Keratinocyte (primary cell): ENCODE measurements around the gene MS4A6A. TPM values are rescaled to one million over a fixed set of nuclear protein-coding genes. Genes with fewer than 3 reads are reported as not detected.

Experiments
- DNase-seq: peaks from one replicate; pipeline ENCODE4 v3.0.0-alpha.2; 2011; ENCODE audit warnings: low read depth, missing footprints, low spot score
- FAIRE-seq: peaks from 2 replicates; lab custom pipeline; 2011; peaks lifted over from hg19 to GRCh38; lab: Jason Lieb, UNC
- H2AFZ ChIP-seq: 2 replicates; pipeline ENCODE4 v1.6.0; 2012; ENCODE audit warnings: low read length, control low read depth, inconsistent platforms; ENCODE audit not compliant: control insufficient read depth
- H3K27ac ChIP-seq: 2 replicates; pipeline ENCODE4 v1.5.1; 2011; ENCODE audit warnings: low read length; ENCODE audit not compliant: control insufficient read depth, insufficient read depth
- H3K27me3 ChIP-seq: 3 replicates; pipeline ENCODE4 v1.6.0; 2011; ENCODE audit warnings: low read length; ENCODE audit not compliant: control insufficient read depth, insufficient read depth; ENCODE audit errors: extremely low read depth
- H3K36me3 ChIP-seq, 2 experiments: 2 replicates in 1 of 2; 3 replicates in 1 of 2; pipeline ENCODE4 v1.5.1; 2011; ENCODE audit warnings: low read length in 2 of 2, mild to moderate bottlenecking in 1 of 2; ENCODE audit not compliant: control insufficient read depth in 2 of 2, insufficient read depth in 2 of 2; ENCODE audit errors: extremely low read depth in 1 of 2
- H3K4me1 ChIP-seq: 3 replicates; pipeline ENCODE4 v1.5.1; 2011; ENCODE audit warnings: low read length; ENCODE audit not compliant: control insufficient read depth, insufficient read depth; ENCODE audit errors: extremely low read depth
- H3K4me2 ChIP-seq: 3 replicates; pipeline ENCODE4 v1.6.0; 2011; ENCODE audit warnings: low read depth, low read length; ENCODE audit not compliant: control insufficient read depth, insufficient read depth; ENCODE audit errors: extremely low read depth
- H3K4me3 ChIP-seq, 3 experiments: fragments of 200-600 bp in 1 of 3; sonication (generic) in 1 of 3; 2 replicates in 2 of 3; 3 replicates in 1 of 3; pipeline ENCODE4 v1.5.1; 2011 to 2016; ENCODE audit warnings: low read length in 3 of 3, mild to moderate bottlenecking in 3 of 3, control low read depth in 2 of 3, inconsistent platforms in 1 of 3, low read depth in 1 of 3, mixed read lengths in 1 of 3, mixed run types in 1 of 3, moderate library complexity in 1 of 3; ENCODE audit not compliant: control insufficient read depth in 2 of 3, insufficient read depth in 2 of 3; ENCODE audit errors: extremely low read depth in 1 of 3
- H3K79me2 ChIP-seq: 2 replicates; pipeline ENCODE4 v1.6.0; 2012; ENCODE audit warnings: low read length; ENCODE audit not compliant: control insufficient read depth, insufficient read depth
- H3K9ac ChIP-seq: 3 replicates; pipeline ENCODE4 v1.6.0; 2011; ENCODE audit warnings: low read length; ENCODE audit not compliant: control insufficient read depth, insufficient read depth; ENCODE audit errors: extremely low read depth
- H3K9me1 ChIP-seq: 3 replicates; pipeline ENCODE4 v1.6.0; 2011; ENCODE audit warnings: low read length; ENCODE audit not compliant: control insufficient read depth, insufficient read depth; ENCODE audit errors: extremely low read depth
- H3K9me3 ChIP-seq: 2 replicates; pipeline ENCODE4 v1.5.1; 2012; ENCODE audit warnings: low read depth, low read length; ENCODE audit not compliant: control insufficient read depth
- H4K20me1 ChIP-seq: 3 replicates; pipeline ENCODE4 v1.6.0; 2011; ENCODE audit warnings: low read length; ENCODE audit not compliant: control insufficient read depth, insufficient read depth; ENCODE audit errors: extremely low read depth
- CTCF ChIP-seq, 3 experiments: IDR thresholded peaks in 1 of 3; conservative IDR thresholded peaks in 1 of 3; optimal IDR thresholded peaks in 1 of 3; 2 replicates in 2 of 3; 3 replicates in 1 of 3; pipeline versions ENCODE3 to v1.5.1; 2011; ENCODE audit warnings: low read length in 3 of 3, mild to moderate bottlenecking in 3 of 3, moderate library complexity in 2 of 3, control low read depth in 1 of 3, inconsistent platforms in 1 of 3; ENCODE audit not compliant: insufficient read depth in 2 of 3; ENCODE audit errors: extremely low read depth in 1 of 3
- EZH2 ChIP-seq: IDR thresholded peaks from one replicate; pipeline ENCODE4 v1.6.1; 2012; ENCODE audit warnings: inconsistent platforms, mild to moderate bottlenecking, low read length, moderate library complexity
- dilution Hi-C: fragments of 300-500 bp; cut with MboI; formaldehyde crosslinking; loops from one replicate; pipeline ENCODE4 v1.7.0; 2020; ENCODE audit warnings: low sequenced_read_pairs; ENCODE audit not compliant: extremely low pct_ligation_motif_present
- polyA plus RNA-seq, 5 experiments: library from polyadenylated mRNA; depleted of rRNA in 3 of 5; stranded (reverse) in 3 of 5; stranded (forward) in 1 of 5; unstranded in 1 of 5; fragments of >200 nt; gene quantifications; 1 replicate in 1 of 5; 2 replicates in 3 of 5; 3 replicates in 1 of 5; pipeline versions ENCODE4 v1.2.1 to v1.2.3, GENCODE V29; 2011 to 2012; ENCODE audit warnings: missing spikeins in 2 of 5, low read depth in 1 of 5, low replicate concordance in 1 of 5

The MS4A6A gene
- polyA plus RNA-seq, 1 donor (not counting 4 experiments of a cell fraction or from before 2014, with no cell fraction given), result not detected

GRCh38 chr11:60145677-60146076, 37.2 kb downstream of the MS4A6A start:
- FAIRE-seq, result no peak
- no peak for TF ChIP-seq EZH2
- no peak for TF ChIP-seq CTCF (optimal IDR thresholded peaks at IDR 0.05 in 1 of 3, IDR thresholded peaks at IDR 0.05 in 1 of 3, conservative IDR thresholded peaks at IDR 0.05 in 1 of 3; ENCODE audit: extremely low read depth in 1 of 3, insufficient read depth in 2 of 3, low read length in 3 of 3)

GRCh38 chr11:60143768-60144167, 39.1 kb downstream of the MS4A6A start:
- dilution Hi-C loops, result no loop called here

More at GRCh38 chr11:60145677-60146076, 37.2 kb downstream of the MS4A6A start:
- no peaks in the 10 kb centered on the region for H4K20me1 ChIP-seq
- no peak overlapping the region for H3K9ac ChIP-seq
- H2AFZ ChIP-seq, result no peak overlapping the region
- H3K79me2 ChIP-seq, result no peaks in the 10 kb centered on the region
- H3K4me3 ChIP-seq, result no peak overlapping the region
- H3K27ac ChIP-seq, result no peak overlapping the region
- no peaks in the 10 kb centered on the region for H3K4me1 ChIP-seq
- no peaks in the 10 kb centered on the region for H3K9me1 ChIP-seq
- no peaks in the 10 kb centered on the region for H3K9me3 ChIP-seq
- no peak overlapping the region for H3K4me2 ChIP-seq
- dilution Hi-C loops, result no loop called here
- no peaks in the 10 kb centered on the region for H3K36me3 ChIP-seq
- no peaks in the 10 kb centered on the region for H3K27me3 ChIP-seq
- no peak for DNase-seq

GRCh38 chr11:60133917-60134316, 49.0 kb downstream of the MS4A6A start:
- no peak overlapping the region for H3K9ac ChIP-seq
- H3K9me1 ChIP-seq, result no peaks in the 10 kb centered on the region
- no peaks in the 10 kb centered on the region for H3K27me3 ChIP-seq
- H3K79me2 ChIP-seq, result no peaks in the 10 kb centered on the region
- H3K4me1 ChIP-seq, result no peaks in the 10 kb centered on the region
- no peaks in the 10 kb centered on the region for H4K20me1 ChIP-seq
- DNase-seq, result no peak
- dilution Hi-C loops, result no loop called here
- no peak overlapping the region for H3K4me2 ChIP-seq
- H3K9me3 ChIP-seq, result no peaks in the 10 kb centered on the region
- TF ChIP-seq CTCF (optimal IDR thresholded peaks at IDR 0.05 in 1 of 3, IDR thresholded peaks at IDR 0.05 in 1 of 3, conservative IDR thresholded peaks at IDR 0.05 in 1 of 3; ENCODE audit: extremely low read depth in 1 of 3, insufficient read depth in 2 of 3, low read length in 3 of 3) (no peak), EZH2 (no peak)
- H2AFZ ChIP-seq, result no peak overlapping the region
- no peak overlapping the region for H3K27ac ChIP-seq
- FAIRE-seq, result no peak
- H3K36me3 ChIP-seq, result no peaks in the 10 kb centered on the region
- no peak overlapping the region for H3K4me3 ChIP-seq

More at GRCh38 chr11:60143768-60144167, 39.1 kb downstream of the MS4A6A start:
- FAIRE-seq, result no peak
- no peaks in the 10 kb centered on the region for H3K9me1 ChIP-seq
- H3K79me2 ChIP-seq, result no peaks in the 10 kb centered on the region
- H4K20me1 ChIP-seq, result no peaks in the 10 kb centered on the region
- H2AFZ ChIP-seq, result no peak overlapping the region
- no peak for DNase-seq
- no peak overlapping the region for H3K27ac ChIP-seq
- H3K9me3 ChIP-seq, result no peaks in the 10 kb centered on the region
- H3K9ac ChIP-seq, result no peak overlapping the region
- TF ChIP-seq EZH2, result no peak
- H3K27me3 ChIP-seq, result no peaks in the 10 kb centered on the region
- H3K36me3 ChIP-seq, result no peaks in the 10 kb centered on the region
- H3K4me1 ChIP-seq, result no peaks in the 10 kb centered on the region
- no peak overlapping the region for H3K4me2 ChIP-seq
- no peak overlapping the region for H3K4me3 ChIP-seq
